Medulla oblongata (tissue), 1 donor: ENCODE data around the gene ADARB2.

Experiments
- DNase-seq: peaks from one replicate; pipeline ENCODE4 v3.0.0-alpha.2; 2015; ENCODE audit errors: extremely low spot score

The ADARB2 gene

DNA sequence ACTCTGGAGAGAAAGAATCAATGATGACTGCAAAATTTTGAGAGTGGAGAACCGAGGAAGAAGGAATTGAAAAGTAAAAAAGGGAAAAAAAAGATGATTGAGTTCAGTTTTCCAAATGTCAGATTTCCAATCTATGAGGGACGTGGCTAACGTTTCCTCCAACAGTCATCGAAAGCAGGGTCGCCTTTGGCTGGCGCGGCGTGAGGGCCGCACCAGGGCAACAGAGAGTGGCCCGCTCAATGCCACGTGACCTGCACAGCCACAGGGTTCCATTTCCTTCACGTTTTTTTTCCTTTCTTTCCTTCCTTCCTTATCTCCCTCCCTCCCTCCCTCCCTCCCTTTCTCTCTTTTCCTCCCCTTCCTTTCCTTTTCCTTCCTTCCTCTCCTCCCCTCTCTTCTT lies 579.3 kb downstream of the ADARB2 start:
- no peak for DNase-seq

DNA sequence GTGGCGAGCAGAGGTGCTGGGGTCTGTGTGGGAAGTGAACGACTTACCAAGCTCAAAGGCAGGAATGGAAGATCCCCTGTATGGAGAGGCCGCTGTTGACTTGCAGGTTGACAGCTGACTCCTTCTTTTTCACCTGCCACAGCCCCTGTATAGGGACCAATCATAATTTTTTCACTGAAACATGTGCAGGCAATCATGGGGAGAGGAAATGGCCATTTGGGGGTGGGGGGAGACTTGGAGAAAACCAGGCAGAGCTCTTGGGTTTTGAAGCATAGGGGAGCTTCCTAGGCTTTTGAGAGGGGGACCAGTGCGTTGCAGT lies 579.8 kb downstream of the ADARB2 start:
- DNase-seq, result no peak

DNA sequence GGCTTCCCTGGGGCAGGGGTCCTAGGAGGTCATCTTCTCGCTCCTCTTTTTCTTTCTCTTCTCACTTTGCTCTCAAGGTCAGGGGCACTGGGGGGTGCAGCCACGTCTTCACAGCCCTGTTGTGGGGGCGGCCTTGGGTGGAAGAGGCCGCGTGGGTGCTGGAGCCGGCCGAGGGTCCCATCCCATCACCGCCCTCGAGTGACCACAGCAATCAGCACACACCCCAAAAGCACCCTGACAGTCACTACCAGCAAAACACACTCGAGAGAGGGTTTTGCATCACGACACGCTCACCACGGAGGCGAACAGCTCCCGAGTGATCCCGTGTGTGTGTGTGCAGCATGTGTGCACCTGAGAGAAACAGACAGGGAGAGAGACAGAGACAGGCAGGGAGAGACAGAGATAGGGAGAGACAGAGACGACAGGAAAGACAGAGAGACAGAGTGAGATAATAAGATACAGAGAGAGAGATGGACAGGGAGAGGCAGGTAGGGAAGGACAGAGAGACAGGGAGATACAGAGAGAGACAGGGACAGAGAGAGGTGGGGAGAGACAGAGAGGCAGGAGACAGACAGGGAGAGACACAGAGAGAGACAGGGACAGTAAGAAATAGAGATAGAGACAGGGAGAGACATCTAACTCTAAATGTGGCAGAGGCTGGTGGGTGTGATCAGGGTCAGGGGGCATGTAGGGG lies 580.3 kb downstream of the ADARB2 start:
- no peak for DNase-seq

DNA sequence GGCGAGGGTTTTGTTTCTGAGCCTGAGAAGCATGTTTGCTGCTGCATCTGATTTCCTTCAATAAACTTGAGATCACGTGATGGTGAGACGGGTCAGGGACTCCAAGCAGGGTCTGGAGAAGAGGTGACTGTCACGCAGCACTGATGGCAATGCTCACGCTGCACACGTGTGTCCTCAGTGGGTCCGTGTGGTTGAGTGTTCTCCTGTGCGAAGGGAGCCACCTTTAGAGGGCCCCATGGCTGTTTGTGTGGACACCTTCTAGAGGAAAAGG lies 580.8 kb downstream of the ADARB2 start:
- no peak for DNase-seq

DNA sequence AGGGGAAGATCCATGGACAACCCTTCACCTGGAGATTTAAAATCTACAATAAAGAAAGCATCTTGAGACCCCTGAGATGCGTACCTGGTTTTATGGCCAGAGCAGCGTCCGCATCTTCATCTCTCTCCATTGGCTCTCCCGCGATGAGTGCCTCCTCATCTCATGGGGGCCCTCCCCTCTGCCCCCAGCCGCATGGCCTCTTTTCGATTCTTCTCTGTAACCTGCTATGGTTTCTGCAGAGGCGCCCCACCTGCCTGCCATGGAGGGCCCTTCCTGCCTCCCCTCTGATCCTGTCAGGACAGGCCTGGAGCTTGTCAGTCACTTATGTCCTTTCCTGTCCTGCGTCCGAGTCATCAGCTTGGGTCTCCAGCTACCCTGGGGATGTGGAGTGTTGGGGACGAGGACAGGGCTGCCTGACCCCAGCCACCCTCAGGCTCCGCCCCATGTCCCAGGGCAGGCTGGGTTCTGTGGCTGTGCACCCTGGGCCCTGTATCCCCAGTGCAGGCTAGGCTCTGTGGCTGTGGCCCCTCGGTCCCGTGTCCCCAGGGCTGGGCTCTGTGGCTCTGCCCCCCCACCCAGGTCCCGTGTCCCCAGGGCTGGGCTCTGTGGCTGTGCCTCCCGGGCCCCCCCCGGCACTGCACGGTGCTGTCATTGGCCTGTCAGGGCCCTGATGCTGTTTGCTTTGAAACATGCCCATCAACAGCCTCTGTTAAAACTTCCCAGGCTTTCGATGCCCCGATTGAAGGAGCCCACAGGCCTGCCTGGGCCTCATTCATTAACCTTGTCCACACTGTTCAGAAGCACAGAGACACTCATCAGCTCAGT lies 581.3 kb downstream of the ADARB2 start:
- DNase-seq, result no peak

DNA sequence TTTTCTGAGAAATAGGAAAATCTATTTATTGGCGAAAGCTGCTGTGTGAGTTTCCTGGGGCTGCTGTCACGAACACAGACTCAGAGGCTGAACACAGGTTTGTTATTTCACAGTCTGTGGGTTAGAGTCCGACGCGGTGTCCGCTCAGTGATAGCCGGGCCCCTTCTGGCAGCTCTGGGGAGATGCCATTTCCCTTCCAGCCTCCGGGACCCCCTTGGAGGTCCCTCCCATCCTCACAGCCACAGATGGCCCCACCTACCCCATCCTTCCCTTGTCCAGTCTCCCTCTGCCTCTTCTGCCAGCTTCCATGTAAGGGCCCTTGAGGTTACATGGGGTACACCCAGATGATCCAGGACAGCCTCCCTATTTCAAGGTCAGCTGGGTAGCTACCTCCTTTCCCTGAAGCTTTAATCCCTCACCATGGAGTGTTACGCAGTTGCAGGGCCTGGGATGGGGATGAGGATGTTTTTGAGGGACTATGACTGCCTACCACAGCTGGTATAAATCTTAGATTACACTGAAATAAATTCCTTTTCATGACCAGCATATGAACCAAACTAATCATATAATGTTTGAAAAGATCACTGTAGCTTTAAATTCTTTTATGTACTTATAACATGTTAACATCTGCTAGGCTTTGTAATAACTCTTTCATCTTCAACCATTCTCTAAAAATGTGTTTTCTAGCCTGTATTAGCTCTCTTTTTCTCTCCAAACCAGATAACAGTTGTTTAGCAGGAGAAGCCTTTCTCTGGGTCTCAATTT lies 582.6 kb downstream of the ADARB2 start:
- no peak for DNase-seq

DNA sequence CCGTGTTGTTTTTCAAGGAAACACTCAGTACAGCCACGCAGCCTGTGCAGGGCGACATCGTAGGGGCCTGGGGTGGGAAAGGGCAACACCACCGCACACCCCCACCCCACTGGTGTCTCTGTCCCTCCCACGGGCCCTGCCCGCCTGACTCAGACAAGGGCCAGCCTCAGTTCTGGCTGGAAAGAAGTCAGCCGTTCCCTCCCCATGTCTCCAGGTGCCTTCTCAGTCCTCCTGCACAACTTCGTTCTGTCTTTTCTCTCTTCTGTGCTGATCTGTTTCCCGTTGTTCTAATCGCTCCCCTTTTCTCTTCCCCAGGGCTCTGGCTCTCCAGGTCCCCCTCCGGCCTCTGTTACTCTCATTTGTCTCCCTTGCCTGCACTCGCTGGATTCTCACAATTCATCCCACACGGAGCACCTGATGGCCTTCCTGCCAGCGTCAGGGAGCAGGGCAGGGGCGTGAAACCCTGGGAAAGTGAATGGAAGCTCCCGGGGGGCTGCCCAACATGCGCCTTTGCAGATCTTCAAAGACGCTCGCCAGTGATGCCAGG lies 583.4 kb downstream of the ADARB2 start:
- DNase-seq, result no peak

DNA sequence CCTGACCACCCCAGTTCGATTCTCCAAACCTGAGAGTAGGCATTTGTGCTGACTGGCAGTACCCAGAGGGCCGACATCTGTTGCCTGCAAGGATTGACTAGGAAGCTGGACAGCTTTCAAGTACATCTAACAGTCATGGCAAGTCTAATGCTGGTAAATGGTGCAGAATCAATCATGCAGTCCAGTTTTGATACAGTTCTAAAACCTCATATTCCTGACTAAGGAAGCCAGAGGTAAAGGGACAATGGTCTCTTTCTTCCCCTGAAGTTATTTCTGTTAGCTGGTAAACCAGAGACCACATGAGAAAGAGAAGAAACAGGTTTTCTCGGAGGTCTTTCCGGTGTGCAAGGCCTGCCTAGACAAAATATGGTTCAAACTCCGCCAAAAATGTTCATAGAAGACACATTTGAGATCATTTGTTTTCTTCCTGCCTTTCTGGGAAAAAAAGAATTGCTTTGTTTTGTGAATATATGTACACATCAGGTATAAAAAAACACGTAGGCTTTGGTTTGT lies 584.0 kb downstream of the ADARB2 start:
- no peak for DNase-seq

DNA sequence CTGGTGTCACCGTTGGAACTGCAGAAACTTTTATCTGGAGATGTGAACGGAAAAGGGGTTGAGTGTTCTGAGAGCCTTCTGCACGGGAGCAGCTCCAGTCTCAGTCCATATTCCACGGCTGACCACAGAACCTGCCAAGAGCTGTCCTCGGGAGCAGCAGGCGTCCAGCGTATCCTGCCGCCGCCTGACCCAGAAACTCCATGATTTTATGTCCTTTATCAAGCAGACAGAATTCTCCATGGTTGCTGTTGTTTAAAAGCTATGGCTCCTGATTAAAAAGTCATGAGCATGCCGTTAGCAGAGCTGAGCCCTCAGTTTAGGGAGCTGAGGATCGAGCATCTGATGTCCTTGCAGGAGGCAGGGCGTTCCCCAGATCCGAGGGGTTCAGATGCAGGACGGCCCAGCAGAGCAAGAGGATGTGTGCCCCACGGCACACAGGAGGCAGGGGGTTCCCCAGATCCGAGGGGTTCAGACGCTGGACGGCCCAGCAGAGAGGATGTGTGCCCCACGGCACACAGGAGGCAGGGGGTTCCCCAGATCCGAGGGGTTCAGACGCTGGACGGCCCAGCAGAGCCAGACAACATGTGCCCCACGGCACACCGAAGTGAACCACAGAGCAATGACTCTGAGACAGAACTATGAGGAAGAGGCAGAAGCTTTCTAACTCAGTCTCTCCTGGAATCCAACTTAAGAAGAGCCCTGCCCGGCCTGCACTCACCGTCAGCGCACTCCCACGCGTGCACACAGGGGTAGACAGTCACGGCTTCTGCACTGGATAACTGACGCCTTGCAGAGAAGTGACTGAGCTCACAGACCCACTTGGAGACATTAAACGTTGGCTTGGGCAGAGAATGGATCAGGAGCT lies 584.7 kb downstream of the ADARB2 start:
- DNase-seq, result no peak

DNA sequence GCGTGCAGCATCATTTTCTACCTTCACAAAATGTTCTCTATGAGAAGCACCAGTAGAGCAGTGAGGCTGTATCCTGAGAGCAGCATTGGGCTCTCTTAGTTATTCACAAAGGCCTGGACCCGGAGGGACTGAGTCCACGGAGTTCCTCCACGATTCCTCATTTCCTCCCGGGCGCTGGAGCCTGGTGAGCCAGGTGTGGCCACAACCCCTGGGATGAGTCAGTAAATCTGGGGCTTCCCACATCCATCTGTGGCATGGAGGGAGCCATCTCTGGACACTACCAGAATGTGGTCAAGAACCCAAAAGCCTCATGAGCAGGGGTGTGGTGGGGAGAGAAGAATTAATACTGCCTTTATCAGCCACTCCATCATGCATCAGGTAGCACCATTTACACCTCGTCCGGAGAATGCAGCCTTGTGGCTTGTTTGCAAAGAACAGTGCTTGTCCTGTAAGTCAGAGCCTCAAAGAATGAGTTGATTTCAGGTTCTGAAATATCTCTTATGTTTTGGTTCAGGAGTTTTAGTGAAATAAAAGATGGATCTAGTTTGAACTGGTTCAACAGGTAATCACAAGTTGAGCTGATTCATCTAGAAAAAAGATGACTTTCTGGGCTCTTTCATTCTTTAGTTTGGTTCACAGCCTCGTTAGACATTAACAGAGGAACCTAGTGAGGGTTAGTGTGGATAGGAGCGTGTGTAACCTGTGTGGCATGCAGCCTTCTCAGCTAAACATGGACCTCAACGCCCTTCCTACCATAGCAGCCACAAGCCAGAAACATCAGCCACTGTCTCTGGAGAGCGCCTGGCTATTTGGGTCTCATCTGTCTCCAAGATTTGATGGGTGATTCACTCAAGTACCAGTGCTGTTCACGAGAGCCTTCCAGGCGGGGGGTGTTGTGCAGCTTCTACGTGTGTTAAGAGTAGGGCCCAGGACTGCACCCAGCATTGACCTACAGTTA lies 586.0 kb downstream of the ADARB2 start:
- DNase-seq, result no peak

DNA sequence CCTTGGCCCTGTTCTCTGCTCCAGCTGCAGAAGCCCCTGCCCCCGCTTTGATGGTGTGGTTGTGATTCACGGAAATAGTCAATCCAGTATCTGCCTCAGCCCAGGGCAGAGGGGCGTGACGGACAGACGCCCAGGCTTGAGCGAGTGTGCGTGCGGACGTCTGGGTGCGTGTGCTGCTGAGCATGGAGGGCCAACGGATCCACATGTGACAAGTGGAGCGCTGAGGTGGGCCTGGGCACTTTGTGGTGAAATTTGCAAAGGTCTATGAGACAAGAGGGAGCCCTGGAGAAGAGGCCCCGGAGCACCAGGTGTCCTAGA lies 586.7 kb downstream of the ADARB2 start:
- DNase-seq, result no peak

DNA sequence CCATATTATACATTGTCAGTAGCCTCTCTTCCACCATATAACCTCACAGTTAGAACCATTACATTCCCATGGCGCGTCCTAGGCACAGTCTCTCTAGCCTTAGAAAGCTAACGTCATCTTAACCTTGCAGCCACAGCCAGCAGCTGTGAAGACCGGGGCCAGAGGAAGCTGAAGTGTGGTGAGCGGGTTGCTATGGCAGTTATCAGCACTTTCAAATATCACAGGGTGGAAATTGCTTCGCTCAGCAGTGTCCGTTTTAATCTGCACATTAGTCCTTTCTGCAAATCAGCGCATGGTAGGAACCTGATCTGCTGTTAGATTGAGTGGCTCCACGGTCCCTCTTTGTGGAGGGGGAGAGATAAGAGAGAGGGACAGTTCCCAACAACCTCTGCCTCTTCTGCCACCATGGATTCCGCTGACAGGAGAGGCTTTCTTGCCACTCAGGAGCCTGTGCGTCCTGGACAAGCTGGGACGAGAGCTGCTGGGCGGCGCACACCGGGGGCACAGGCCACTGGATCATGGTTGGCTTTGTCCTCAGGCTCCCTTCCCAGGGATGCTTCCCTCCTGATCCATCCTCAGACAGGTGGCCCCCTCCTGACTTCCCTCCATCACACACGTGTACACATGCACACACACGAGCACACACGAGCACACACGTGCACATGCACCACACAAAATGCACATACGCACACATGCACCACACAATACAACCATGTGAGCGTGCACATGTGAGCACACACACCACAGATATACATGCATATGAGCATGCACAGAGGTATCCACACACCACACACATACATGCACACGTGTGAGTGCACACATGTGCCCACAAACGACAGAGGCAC lies 587.3 kb downstream of the ADARB2 start:
- DNase-seq, result no peak

DNA sequence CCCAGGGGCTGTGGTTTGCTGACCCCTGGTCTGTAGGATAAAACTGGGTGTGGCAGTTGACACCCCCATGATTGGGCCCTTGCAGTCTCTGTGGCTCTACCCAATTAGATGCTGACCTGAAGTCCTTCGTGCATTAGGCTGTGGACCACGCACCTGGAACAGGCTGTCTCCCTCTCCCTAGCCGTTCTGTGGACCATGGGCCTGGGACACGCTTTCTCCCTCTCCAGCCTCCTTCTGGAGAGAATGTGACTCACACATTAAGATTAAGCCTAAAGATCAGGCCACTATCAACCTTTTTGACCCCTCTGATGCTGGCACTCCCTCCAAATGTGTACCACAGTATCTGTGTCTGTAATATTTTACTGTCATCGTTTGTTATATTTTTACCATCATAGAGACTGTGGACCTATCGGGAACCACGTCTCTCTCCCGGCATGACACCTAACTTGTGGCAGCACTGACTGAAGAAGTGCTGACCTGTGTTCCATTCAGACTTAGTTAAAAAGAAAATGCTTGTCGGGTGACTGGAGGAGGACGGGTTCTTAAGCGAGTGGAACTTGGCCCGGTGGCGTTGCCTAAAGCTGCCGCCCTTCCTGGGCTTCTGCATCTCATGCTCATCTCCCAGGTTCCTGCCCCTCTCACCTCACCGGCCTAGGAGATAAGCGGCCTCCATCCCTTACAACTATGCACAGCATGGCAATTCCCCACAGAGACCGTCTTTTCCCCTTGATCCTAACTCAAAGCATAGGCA lies 588.3 kb downstream of the ADARB2 start:
- DNase-seq, result no peak

DNA sequence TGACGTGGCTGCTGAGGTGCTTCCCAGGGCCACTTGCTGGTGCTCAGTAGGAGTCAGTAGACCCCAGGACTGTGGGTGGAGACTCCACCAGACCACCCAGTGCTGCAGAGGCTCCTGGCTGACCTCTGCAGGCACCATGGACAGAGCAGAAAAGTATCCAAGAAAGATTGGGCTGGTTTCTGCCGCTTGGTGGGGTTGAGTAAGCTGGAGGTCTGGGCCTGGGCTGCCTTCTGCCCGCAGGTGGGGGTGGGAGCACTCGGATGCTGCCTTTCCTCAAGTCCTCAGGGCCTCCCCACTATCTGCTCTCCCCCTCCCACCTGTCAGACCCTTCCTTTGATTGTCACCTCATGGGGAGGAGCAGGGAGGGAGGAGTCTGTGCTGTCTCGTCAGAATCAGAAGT lies 589.5 kb downstream of the ADARB2 start:
- DNase-seq, result no peak

DNA sequence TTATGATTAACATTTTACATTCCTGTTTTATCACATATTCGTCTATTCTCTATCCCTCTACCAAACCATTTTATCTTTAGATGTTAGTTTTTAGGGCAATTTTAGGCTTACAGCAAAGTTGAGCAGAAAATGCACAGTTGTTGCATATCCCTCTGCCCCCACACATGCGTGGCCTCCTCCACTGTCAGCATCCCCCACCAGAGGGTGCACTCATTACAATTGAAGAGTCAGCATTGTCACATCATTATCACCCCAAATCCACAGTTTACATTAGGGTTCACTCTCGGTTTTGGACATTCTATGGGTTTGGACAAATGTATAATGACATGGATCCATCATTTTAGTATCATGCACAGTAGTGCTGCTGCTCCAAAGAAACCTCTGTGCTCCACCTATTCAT lies 594.7 kb downstream of the ADARB2 start:
- DNase-seq, result peak; percentile 54

DNA sequence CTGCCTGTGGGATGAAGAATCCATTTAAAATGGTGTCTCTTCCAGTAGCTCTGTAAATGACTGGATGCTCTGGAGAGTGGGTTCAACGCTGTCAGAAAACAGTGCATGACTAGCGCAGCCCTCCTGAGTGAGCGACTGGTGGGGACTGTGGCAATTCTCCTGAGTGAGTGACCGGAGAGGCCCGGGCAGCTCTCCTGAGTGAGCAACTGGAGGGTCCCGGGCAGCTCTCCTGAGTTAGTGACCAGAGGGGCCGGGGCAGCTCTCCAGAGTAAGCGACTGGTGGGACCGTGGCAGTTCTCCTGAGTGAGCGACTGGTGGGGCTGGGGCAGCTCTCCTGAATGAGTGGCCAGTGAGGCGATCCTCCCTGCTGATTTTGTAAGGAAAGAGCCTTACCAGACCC lies 595.6 kb downstream of the ADARB2 start:
- no peak for DNase-seq

DNA sequence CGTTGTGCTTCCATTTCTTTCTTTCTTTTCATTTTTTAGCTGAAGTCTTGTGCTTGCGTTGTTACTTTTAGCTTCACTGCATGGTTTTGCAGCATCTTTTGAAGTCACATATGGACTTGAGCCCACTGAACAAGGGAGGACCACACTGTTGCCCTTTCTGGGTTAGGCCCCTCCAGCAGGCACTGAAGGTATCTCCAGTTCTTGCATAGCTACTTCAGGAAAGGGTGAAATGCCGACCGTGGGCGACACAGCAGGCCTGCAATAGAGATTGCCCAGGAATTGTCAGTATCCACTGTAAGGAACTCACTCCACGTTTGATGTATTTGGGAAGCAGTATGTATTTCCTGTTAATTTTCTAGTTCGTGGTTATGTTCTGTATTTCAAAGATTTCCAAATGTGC lies 596.1 kb downstream of the ADARB2 start:
- DNase-seq, result no peak

DNA sequence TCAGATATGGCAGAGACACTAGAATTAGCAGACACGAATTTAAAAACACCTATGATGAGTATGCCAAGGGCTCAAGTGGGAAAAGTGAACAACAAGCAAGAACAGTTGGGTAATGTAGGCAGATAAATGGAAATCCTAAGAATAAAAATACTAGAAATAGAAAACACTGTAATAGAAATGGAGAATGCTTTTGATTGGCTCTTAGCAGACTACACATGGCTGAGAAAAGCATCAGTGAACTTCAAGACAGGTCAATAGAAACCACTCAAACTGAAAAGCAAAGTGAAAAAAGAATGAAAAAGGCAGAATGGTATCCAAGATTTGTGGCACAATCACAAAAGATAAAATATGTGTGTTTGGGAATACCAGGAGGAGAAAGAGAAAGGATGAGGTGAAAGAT lies 598.8 kb downstream of the ADARB2 start:
- no peak for DNase-seq
